Measurements from ENCODE around the gene PAPSS2. TPM values are rescaled to one million over a fixed set of nuclear protein-coding genes. Genes with fewer than 3 reads are reported as not detected.

Gene PAPSS2
- total RNA-seq, 1 donor from 2014 or later = 210 TPM

- no peak for TF ChIP-seq CTCF (IDR thresholded peaks at IDR 0.05)
- DNase-seq (no peak), ATAC-seq (no peak)
- Histone ChIP-seq H3K9me3 (no peaks in the 10 kb centered on the region), H3K36me3 (peaks cover 12% of the 10 kb centered on the region), H3K27ac (no peak overlapping the region), H3K4me1 (peaks cover 9% of the 10 kb centered on the region), H3K4me3 (no peak overlapping the region), H3K27me3 (no peaks in the 10 kb centered on the region)
- intact Hi-C loops (cut with DNase I) = loop anchor here (10.0 kb wide), 1 partner anchor 45 kb away; no protein-coding TSS in a partner anchor
Observed at GRCh38 chr10:87669752-87670151, 10.1 kb downstream of the PAPSS2 start.

- intact Hi-C loops (cut with DNase I) = no loop called here
Observed at GRCh38 chr10:87670586-87670985, 10.9 kb downstream of the PAPSS2 start.

GRCh38 chr10:87671139-87671815 lies 11.6 kb downstream of the PAPSS2 start:
- H3K27ac ChIP-seq = no peak overlapping the region
- TF ChIP-seq CTCF (IDR thresholded peaks at IDR 0.05) = no peak
- ATAC-seq = no peak
- no peak for DNase-seq
- no peaks in the 10 kb centered on the region for H3K27me3 ChIP-seq
- no peaks in the 10 kb centered on the region for H3K9me3 ChIP-seq
- intact Hi-C loops (cut with DNase I) = no loop called here
- peaks cover 9% of the 10 kb centered on the region for H3K4me1 ChIP-seq
- H3K4me3 ChIP-seq = no peak overlapping the region
- peaks cover 7% of the 10 kb centered on the region for H3K36me3 ChIP-seq

More at GRCh38 chr10:87670586-87670985, 10.9 kb downstream of the PAPSS2 start:
- Histone ChIP-seq H3K4me1 (peaks cover 9% of the 10 kb centered on the region), H3K9me3 (no peaks in the 10 kb centered on the region), H3K36me3 (peaks cover 12% of the 10 kb centered on the region), H3K27me3 (no peaks in the 10 kb centered on the region), H3K27ac (no peak overlapping the region), H3K4me3 (no peak overlapping the region)
- no peak for DNase-seq
- ATAC-seq = no peak
- TF ChIP-seq CTCF (IDR thresholded peaks at IDR 0.05) = no peak

- no peaks in the 10 kb centered on the region for H3K27me3 ChIP-seq
- no peaks in the 10 kb centered on the region for H3K9me3 ChIP-seq
- H3K27ac ChIP-seq = no peak overlapping the region
- no peak for TF ChIP-seq CTCF (IDR thresholded peaks at IDR 0.05)
- H3K4me3 ChIP-seq = no peak overlapping the region
- peaks cover 9% of the 10 kb centered on the region for H3K4me1 ChIP-seq
- intact Hi-C loops (cut with DNase I) = no loop called here
- DNase-seq (no peak), ATAC-seq (no peak)
- no peaks in the 10 kb centered on the region for H3K36me3 ChIP-seq
Observed at GRCh38 chr10:87672551-87672950, 12.9 kb downstream of the PAPSS2 start.

GRCh38 chr10:87674943-87675342 lies 15.3 kb downstream of the PAPSS2 start:
- ATAC-seq = no peak
- H3K4me3 ChIP-seq = no peak overlapping the region

More at GRCh38 chr10:87674943-87675342, 15.3 kb downstream of the PAPSS2 start:
- intact Hi-C loops (cut with DNase I) = no loop called here
- Histone ChIP-seq H3K9me3 (no peaks in the 10 kb centered on the region), H3K36me3 (no peaks in the 10 kb centered on the region), H3K27ac (no peak overlapping the region), H3K27me3 (no peaks in the 10 kb centered on the region), H3K4me1 (no peaks in the 10 kb centered on the region)
- TF ChIP-seq CTCF (IDR thresholded peaks at IDR 0.05) = no peak
- DNase-seq = no peak

All from upper lobe of right lung (tissue), 1 donor.